GM18505 (cell line): Measurements from ENCODE around the gene MFN2.

Experiments
- ATAC-seq: cut with Tn5 transposase; IDR thresholded peaks from one replicate; pipeline ENCODE4 v1.9.1; 2021; ENCODE audit not compliant: unreplicated experiment
- POLR2A ChIP-seq: IDR thresholded peaks from 4 replicates; pipeline ENCODE4 v1.6.1; 2011; ENCODE audit warnings: borderline replicate concordance; ENCODE audit not compliant: insufficient read depth, insufficient read length; ENCODE audit errors: extremely low read depth

MFN2 gene

DNA sequence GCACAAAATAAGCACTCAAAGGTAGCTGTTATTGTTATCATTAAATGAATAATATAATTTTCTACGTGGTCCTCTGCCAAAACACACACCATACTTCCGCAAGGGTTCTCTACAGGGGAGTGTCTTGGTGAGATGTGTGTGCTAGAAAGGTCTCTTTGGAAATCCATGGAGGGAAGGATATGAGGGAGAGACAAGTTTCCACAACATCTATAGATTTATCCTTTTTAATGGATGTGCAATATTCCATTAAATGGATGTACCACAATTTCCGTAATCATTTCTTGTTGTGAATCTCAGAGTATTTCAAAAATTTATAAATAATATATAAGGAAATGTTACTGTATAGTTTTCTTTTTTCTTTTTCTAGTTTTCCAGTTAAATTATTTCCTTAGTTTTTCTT, 80.3 kb downstream of the MFN2 start:
- no peak for TF ChIP-seq POLR2A

More for the DNA sequence above, 80.3 kb downstream of the MFN2 start:
- ATAC-seq: no peak
